ENCODE measurements around the gene TSPO.

The TSPO gene

DNA sequence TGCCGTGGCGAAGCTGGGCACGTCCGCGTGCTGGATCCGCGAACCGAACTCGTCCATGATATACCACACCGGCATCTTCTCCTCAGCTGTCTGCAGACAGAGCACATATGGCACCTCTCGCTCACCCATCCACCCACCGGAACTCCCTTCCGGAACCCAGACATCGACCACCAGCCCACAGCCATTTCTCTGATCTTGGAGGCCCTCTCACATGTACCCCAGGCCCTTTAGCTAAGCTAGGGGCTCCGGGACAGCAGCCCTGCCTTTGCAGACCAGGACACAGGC is 28.5 kb downstream of the TSPO start:
- no peak for DNase-seq

DNA sequence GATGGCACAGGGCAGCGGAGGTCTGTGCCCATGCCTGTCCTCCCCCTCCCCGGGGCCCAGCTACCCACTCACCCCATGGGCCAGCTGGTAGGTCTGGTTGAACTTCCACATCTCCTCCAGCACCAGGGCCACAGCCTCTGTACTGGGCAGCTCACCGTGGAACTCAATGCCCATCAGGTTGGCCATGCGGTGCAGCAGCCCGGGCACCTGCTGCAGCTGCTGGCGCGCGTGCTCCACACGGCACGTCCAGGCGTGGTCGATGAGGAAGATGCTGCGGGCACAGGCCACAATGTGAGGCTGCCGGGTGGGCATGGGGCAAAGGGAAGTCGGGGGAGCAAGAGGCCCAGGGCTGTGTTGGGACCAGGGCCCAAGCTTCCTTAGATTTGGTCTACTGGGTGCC is 29.3 kb downstream of the TSPO start:
- DNase-seq: no peak

DNA sequence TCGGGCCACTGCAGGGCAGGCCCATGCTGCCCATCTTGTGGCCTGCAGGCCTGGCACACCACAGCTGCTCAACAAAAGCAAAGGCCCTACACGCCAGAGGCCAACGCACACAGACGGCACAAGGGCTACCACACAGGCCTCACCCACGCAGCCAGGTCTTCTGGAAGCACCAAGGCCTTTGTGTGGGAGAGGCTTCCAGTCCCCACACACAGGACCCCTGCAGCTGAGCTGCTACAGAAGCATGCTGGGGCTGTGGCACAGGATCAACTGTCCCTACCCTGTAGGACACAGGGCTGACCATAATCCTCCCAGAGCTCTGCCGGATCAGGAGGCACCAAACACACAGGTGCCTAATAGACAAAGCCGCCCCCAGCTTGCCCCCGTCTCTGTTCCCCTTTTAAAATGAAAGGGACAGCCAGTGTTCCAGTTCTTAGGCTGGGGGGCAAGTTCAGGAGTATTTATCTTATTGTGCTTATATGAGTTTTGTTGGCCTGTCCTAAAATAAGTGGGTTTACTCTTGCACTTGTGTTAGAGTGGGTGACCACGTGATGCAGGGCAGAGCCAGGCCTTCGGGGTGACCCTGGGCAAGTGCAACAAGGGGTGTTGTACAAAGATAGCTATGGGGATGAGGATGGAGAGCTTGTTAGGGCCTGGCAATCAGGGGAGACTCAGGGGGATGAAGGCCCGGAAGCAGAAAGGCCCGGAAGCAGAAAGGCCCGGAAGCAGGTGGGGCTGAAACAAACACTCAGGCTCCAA is 30.1 kb downstream of the TSPO start:
- no peak for DNase-seq

- DNase-seq: no peak
Measured at GRCh38 chr22:43182118-43182517, 30.8 kb downstream of the TSPO start.

- DNase-seq: no peak
Measured at GRCh38 chr22:43182726-43183125, 31.4 kb downstream of the TSPO start.

GRCh38 chr22:43183496-43184277 is 32.3 kb downstream of the TSPO start:
- DNase-seq: no peak

- DNase-seq: no peak
Measured at GRCh38 chr22:43185860-43186261, 34.5 kb downstream of the TSPO start.

DNA sequence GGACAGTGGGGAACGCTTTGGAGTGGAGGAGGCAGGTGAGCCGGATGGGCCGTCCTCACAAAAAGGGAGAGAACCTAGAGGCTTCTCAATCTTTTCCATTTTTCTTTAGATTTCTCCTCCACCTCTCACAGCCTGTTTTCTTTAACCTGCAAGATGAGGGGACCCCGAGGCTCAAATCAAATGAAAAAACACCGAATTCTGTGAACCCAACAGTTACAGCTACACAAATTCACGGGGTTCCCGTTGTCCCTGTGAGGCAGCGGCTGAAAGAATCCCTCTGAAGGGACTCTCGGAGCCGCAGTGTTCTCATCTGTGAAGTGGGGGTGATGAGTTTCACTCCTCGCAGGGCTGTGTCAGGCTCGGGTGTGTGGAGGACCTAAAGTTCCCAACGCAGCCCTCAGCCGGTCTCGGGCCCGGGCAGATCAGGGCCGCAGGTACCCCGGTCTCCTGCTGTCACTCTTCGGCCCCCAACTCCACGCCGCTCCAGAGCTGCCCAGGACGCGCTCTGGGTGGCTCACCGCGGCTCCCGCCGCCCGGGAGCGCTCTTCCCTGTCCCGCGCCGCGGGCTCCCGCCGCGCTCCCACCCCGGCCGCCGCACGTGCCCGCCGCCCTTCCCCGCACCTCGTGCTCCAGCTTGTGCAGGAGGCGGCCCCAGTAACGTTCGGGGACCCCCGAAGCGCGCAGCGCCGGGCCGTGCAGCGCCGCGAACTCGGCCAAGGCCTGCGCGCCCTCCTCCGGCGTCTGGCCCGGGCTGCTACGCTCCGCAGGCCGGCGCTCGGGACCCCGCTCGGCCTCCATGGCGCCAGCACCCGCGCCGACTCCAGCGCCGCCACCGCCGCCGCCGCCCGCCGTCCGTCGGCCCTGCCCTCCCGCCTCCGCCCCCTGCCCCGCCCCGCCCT is 35.2 kb downstream of the TSPO start, which contains the start of gene TTLL12:
Gene TTLL12, minus strand, starts transcription at position 863 of the 899 bp plus-strand sequence. Its CDS starts 65 bp downstream, at position 798.
- peak; percentile 88 for DNase-seq

- DNase-seq: peak; percentile 99
Measured at GRCh38 chr22:43187171-43188099, 36.1 kb downstream of the TSPO start.

GRCh38 chr22:43188829-43189545 is 37.6 kb downstream of the TSPO start:
- DNase-seq: no peak

GRCh38 chr22:43191831-43192230 is 40.5 kb downstream of the TSPO start:
- DNase-seq: no peak

GRCh38 chr22:43197271-43197941 is 46.0 kb downstream of the TSPO start:
- no peak for DNase-seq

- DNase-seq: no peak
Measured at GRCh38 chr22:43198126-43198525, 46.8 kb downstream of the TSPO start.

- DNase-seq: no peak
Measured at GRCh38 chr22:43198936-43199335, 47.6 kb downstream of the TSPO start.

- DNase-seq: no peak
Measured at GRCh38 chr22:43199541-43199940, 48.2 kb downstream of the TSPO start.

- no peak for DNase-seq
Measured at GRCh38 chr22:43200031-43200430, 48.7 kb downstream of the TSPO start.

DNA sequence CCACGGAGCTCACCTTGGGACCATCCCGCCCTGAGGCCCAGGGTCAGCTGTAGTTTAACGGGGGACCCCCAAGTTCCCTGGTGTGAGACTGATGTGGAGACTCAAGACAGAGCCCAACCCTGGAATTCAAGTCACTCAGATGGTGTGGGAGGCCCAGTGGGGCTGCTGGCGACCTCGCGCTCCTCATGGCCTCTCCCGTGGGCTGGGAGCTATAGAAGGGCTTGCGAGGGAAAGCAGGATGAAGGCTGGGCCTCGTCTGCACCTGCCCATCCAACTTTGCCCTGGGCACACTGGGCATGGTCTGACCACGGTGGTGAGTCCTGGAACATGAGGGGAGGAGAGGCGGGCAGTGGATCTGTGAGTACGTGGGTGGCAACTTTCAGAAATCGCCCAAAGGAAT is 49.2 kb downstream of the TSPO start:
- DNase-seq: no peak

- DNase-seq: no peak
Measured at GRCh38 chr22:43201486-43202219, 50.3 kb downstream of the TSPO start.

- DNase-seq: no peak
Measured at GRCh38 chr22:43202326-43202725, 51.0 kb downstream of the TSPO start.

GRCh38 chr22:43202756-43203410 is 51.5 kb downstream of the TSPO start:
- DNase-seq: no peak

Data from activated effector memory CD4-positive, alpha-beta T cell treated with anti-CD3 and anti-CD28 coated beads, Interleukin-2, amount 50 U/mL, for 16 hours (primary cell).